ENCODE data around the gene AGER. TPM values are rescaled to one million over a fixed set of nuclear protein-coding genes. Genes with fewer than 3 reads are reported as not detected.

AGER gene
- total RNA-seq, 1 donor from 2014 or later: 24.1 TPM

DNA sequence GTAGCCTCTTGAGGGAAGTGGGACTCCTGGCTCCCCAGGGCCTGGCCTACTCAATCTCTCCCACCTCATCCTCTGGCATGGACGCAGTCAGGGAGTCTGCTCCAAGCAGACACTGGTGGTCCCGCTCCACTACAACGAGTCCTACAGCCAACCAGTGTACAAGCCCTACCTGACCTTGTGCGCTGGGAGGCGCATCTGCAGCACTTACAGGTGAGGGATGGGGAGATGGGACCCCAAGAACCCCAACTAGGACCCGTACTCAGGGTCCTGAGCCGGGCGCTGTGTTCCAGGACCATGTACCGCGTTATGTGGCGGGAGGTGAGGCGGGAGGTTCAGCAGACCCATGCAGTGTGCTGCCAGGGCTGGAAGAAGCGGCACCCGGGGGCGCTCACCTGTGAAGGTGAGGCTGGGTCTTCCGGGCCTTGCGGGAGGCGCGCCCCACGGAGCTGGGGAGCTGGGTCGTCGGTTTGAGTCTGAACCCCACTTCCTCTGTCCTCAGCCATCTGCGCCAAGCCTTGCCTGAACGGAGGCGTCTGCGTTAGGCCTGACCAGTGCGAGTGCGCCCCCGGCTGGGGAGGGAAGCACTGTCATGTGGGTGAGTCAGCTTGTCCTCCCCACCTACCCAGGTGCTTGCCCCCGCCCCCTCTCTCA, 17.5 kb downstream of the AGER start:
- H3K36me3 Mint-ChIP-seq (ENCODE audit: low read depth): peaks cover 26% of the 10 kb centered on the region
- no peak overlapping the region for H3K4me3 Mint-ChIP-seq
- no peaks in the 10 kb centered on the region for H3K27me3 Mint-ChIP-seq
- no peak overlapping the region for H3K27ac Mint-ChIP-seq
- DNase-seq: no peak
- intact Hi-C loops (cut with micrococcal nuclease): no loop called here
- H3K9me3 Mint-ChIP-seq: no peaks in the 10 kb centered on the region
- H3K4me1 Mint-ChIP-seq: peaks cover 5% of the 10 kb centered on the region

DNA sequence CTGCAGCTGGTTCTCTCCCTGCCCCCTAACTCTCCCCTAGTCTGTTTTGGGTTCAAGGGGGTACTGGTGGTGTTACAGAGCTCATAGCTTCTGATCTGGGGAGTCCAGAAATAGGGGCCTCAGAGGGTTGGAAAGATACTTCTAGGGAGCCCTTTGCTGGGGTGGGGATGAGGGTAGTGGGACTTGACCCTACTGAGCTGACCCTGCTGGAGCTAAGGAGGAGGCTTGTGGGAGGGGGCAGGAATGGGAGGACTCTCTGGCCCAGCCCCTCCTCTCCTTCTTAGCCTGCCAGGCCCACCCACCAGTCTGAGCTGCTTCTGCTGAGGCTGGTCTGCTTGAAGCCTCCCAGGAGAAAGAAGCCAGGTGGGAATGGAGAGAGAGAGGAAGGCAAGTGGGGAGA, 19.8 kb downstream of the AGER start, which contains the start of gene EGFL8:
EGFL8 (plus strand) TSS at position 301 of the 400 bp plus-strand sequence. CDS start 1,571 bp downstream, outside the sequence.
- H3K9me3 Mint-ChIP-seq: no peaks in the 10 kb centered on the region
- H3K4me3 Mint-ChIP-seq: no peak within 1 kb of the TSS
- no peak for DNase-seq
- peaks cover 2% of the 10 kb centered on the region for H3K4me1 Mint-ChIP-seq
- H3K27ac Mint-ChIP-seq: no peak within 1 kb of the TSS
- intact Hi-C loops (cut with micrococcal nuclease): no loop called here
- no peaks in the 10 kb centered on the region for H3K27me3 Mint-ChIP-seq
- H3K36me3 Mint-ChIP-seq (ENCODE audit: low read depth): peaks cover 12% of the 10 kb centered on the region

DNA sequence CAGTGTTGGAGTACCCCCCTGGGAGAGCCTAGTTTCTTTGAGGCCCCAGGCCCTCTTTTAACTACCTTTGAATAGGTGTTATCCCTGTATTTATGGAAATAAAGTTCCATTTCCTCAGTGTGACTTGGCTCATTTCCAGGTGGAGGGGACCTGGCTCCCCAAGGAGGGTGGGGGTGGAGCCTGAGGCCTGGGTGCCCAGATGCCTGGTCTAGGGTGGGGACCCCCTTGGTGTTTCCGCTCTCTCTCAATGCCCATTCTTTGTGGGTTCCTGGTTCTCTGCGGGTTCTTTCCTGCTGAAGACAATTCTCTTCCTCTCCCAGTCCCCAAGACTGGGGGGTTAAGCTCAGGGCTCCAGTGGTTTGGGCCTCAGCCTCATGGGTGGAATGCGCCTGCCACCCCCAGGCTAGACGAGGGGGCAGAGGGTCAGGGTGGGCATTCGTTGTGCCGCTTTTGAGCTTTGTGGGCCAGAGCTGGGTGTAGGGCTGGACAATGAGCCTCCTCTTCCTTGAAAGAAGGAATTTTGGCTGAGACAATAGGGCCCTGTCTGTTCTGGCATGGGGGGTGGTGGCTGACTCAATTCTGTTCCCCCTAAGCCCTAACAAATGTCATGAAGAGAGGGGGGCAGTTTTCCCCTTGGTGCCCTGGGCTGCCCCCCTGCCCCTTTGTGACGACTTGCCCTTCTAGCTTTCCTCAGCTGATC, 20.3 kb downstream of the AGER start:
- peaks cover 10% of the 10 kb centered on the region for H3K36me3 Mint-ChIP-seq (ENCODE audit: low read depth)
- intact Hi-C loops (cut with micrococcal nuclease): no loop called here
- H3K27ac Mint-ChIP-seq: no peak overlapping the region
- H3K27me3 Mint-ChIP-seq: no peaks in the 10 kb centered on the region
- no peak overlapping the region for H3K4me3 Mint-ChIP-seq
- DNase-seq: no peak
- H3K9me3 Mint-ChIP-seq: no peaks in the 10 kb centered on the region
- H3K4me1 Mint-ChIP-seq: no peaks in the 10 kb centered on the region

DNA sequence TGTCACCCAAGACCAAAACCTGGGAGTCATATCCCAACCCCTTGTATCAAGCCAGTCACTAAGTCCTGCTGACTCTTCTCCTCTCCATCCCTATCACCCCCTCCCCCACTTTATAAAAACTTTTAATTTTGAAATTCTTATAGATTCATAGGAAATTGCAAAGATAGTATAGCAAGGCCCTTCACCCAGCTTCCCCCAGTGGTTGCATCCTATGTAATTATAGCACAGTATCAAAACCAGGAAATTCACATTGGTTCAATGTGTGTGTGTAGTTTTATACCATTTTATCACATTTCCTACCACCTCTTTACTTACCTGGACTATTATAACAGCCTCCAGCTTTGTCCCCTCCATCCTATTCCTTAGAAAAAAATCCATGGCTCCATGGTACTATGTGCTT, 26.0 kb downstream of the AGER start:
- Mint-ChIP-seq H3K4me1 (peaks cover 13% of the 10 kb centered on the region), H3K27ac (no peak overlapping the region), H3K36me3 (ENCODE audit: low read depth) (peaks cover 8% of the 10 kb centered on the region), H3K4me3 (no peak overlapping the region), H3K9me3 (no peaks in the 10 kb centered on the region), H3K27me3 (peaks cover 3% of the 10 kb centered on the region)
- no peak for DNase-seq
- intact Hi-C loops (cut with micrococcal nuclease): loop anchor here (10.0 kb wide), 1 partner anchor 113 kb away; no protein-coding TSS in a partner anchor

DNA sequence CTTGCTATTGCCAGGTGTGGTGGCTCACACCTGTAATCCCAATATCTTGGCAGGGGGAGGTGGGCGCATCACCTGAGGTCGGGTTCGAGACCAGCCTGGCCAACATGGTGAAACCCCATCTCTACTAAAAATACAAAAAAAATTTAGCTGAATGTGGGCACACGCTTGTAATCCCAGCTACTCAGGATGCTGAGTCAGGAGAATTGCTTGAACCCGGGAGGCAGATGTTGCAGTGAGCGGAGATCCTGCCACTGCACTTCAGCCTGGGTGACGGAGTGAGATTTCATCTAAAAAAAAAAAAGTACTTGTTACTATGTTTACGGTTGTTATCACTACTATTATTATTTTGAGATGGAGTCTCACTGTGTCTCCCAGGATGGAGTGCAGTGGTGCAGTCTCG, 27.2 kb downstream of the AGER start:
- Mint-ChIP-seq H3K9me3 (no peaks in the 10 kb centered on the region), H3K27me3 (peaks cover 14% of the 10 kb centered on the region), H3K4me1 (peaks cover 19% of the 10 kb centered on the region), H3K27ac (no peak overlapping the region), H3K4me3 (no peak overlapping the region), H3K36me3 (ENCODE audit: low read depth) (peaks cover 8% of the 10 kb centered on the region)
- intact Hi-C loops (cut with micrococcal nuclease): loop anchor here (10.0 kb wide), 1 partner anchor 112 kb away; no protein-coding TSS in a partner anchor
- no peak for DNase-seq

DNA sequence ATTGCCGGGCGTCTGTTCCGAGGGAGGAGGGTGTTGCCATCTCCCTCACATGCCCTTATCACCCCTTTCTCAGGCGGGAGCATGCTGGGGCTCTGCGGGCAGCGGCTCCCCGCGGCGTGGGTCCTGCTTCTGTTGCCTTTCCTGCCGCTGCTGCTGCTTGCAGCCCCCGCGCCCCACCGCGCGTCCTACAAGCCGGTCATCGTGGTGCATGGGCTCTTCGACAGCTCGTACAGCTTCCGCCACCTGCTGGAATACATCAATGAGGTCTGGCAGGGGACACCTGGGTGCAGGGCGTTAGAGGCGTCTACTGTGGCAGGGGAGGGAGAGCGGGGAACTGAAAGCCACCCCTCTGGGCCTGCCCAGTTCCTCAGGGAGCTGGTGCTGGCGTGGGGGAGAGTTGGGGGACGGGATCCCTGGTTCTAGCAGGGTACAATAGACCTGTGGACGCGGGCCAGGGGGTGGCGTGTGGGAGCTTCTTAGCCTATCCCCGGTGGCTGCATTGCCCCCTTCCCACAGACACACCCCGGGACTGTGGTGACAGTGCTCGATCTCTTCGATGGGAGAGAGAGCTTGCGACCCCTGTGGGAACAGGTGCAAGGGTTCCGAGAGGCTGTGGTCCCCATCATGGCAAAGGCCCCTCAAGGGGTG, 29.4 kb downstream of the AGER start:
- Mint-ChIP-seq H3K4me1 (peaks cover 27% of the 10 kb centered on the region), H3K36me3 (ENCODE audit: low read depth) (peaks cover 8% of the 10 kb centered on the region), H3K9me3 (no peaks in the 10 kb centered on the region), H3K27ac (peak overlapping the region; percentile 72), H3K27me3 (peaks cover 29% of the 10 kb centered on the region), H3K4me3 (peak overlapping the region; percentile 84)
- peak; percentile 90 for DNase-seq
- intact Hi-C loops (cut with micrococcal nuclease): loop anchor here (1.0 to 10.0 kb wide), 6 partner anchors 22 to 110 kb away; partner anchors contain the start of genes AGPAT1 and ATF6B

DNA sequence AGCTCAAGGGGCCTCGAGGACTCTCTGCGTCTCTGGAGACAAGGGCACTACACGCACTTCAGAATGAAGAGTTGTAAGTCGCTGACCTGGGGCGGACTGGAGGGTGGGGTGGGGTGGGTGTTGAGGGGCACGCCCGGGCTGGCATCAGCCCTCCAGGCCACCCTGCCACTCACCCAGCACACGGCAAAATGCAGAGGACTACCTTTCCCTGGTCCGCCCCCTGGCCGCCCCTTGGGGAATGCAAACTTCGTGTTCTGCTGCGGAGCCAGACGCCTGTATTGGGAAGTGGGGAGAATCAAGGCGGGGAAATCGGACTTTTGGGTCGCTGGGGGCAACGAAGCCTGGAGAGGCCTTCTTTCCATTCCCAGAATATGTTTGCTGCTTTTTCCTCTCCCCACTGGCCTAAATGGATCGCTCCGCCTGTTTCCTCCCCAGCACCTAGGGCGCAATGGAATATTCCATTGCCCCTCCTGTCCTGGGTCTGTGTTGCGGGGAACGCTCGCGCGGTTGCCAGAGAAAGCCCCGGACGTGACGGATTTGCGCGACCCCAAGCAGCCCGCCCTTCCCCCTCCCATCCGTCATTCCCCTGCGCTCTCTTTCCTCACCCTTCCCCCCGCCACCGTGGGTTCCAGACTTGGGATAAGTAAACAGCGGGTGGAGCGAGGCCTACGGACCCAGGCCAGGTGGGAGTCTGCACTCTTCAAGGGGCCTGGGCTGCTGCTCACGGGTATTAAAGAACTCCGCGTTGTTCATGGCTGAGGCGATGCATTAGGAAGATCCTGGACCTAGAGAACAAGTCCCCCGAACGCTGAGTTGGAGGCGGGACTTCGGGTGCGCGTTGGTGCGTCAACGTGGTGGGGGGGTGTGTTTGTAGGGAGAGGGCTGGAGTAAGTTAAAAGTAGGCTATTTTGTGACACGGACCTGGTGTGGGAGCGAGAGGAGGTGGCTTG, 30.2 kb downstream of the AGER start, which contains the start of gene PPT2:
PPT2 (plus strand) TSS at position 578 of the 950 bp plus-strand sequence. CDS start 454 bp downstream, outside the sequence.
- peak; percentile 89 for DNase-seq
- peak within 1 kb of the TSS; percentile 84 for H3K4me3 Mint-ChIP-seq

DNA sequence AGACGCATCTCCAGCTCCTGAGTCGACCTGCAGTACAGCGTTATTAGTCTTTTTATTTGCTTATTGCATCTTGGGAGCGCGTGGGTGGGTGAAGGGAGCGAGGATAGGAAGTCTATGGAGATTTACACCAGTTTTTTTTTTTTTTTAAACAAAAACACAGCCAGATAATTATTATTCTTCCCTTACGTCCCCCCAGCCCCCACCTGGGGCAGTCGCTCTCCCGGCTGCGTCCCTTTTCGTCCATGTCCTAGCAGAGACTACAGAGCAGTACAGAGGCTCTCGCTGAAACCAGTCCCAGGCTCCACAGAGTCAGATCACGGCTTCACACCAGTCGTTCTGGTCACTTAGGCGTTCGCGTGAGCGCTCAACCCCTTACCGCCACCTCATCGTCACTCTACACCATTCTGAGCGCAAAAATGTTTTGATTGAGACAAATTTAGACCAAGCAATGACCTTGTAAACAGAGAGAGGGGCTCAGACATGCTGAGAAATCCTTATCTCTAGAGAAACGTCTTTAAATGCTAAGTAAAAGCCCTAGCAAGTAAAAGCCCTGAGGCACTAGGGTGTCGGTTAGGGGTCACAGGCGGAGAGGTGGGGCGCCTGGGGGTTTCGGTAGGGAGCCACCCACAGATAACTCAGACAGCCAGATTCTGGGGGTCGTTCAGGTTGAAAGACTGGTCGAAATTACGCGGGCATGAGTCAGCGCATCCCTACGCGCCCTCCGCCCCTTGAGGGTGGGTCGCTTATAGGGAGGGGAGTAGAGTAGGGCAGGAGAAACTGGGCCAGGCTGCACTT, 31.1 kb downstream of the AGER start:
- Mint-ChIP-seq H3K27me3 (peaks cover 42% of the 10 kb centered on the region), H3K36me3 (ENCODE audit: low read depth) (peaks cover 7% of the 10 kb centered on the region), H3K4me3 (peak overlapping the region; percentile 66), H3K4me1 (peaks cover 38% of the 10 kb centered on the region), H3K27ac (peak overlapping the region; percentile 35), H3K9me3 (no peaks in the 10 kb centered on the region)
- DNase-seq: no peak
- intact Hi-C loops (cut with micrococcal nuclease): loop anchor here (10.0 kb wide), 1 partner anchor 108 kb away; no protein-coding TSS in a partner anchor

More for the DNA sequence above, 30.2 kb downstream of the AGER start, which contains the start of gene PPT2:
- H3K9me3 Mint-ChIP-seq: no peaks in the 10 kb centered on the region
- H3K27ac Mint-ChIP-seq: peak within 1 kb of the TSS; percentile 72
- peaks cover 34% of the 10 kb centered on the region for H3K27me3 Mint-ChIP-seq
- intact Hi-C loops (cut with micrococcal nuclease): loop anchor here (1.0 to 10.0 kb wide), 6 partner anchors 22 to 109 kb away; partner anchors contain the start of genes AGPAT1 and ATF6B
- H3K4me1 Mint-ChIP-seq: peaks cover 31% of the 10 kb centered on the region
- peaks cover 8% of the 10 kb centered on the region for H3K36me3 Mint-ChIP-seq (ENCODE audit: low read depth)

DNA sequence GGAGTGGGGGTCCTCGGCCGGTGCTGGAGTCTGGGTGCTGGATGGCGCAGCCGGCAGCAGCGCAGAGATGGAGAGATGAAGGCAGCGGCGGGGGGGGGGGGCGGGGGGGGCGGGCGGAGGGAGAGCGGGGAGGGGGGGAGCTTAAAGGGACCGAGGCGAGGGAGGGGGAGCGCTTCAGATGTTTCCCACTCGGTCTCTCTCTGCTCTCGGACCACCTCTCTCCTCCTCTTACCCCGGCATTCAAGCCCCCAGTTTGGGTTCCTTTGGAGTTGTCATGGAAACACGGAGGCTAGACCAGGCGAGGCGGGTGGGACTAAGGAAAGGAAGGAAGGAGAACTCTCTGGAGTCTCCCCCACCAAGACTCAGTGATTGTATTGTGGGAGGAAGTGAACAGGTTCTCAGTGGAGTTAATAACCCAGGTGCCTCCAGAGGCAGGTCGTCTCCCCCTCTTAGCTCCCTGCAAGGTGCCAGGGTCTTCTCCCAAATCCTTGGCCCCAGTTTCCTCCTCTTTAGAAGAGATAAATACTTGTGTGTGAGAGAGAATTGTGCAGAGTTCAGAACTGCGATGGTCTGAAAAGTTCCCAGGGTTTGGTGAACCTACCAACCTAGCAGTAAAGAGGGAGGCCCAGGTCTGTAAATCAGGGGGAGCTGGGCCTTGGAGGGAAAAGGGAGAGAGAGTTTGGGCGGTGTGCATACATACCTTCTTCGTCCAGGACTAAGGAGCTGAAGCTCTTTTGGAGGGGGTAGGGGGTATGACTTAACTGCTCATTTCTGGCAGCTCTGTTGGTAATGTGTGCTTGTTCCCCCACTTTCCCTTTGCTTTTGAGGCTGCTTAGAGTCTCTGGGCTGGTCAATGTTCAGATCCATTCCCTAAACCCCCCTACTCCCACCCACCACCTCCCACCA, 31.9 kb downstream of the AGER start, which contains the start of gene PRRT1:
PRRT1 (minus strand) TSS at position 77 of the 906 bp plus-strand sequence. CDS start 112 bp downstream, outside the sequence.
- no peaks in the 10 kb centered on the region for H3K9me3 Mint-ChIP-seq
- H3K27ac Mint-ChIP-seq: no peak within 1 kb of the TSS
- intact Hi-C loops (cut with micrococcal nuclease): loop anchor here (10.0 kb wide), 1 partner anchor 107 kb away; no protein-coding TSS in a partner anchor
- H3K36me3 Mint-ChIP-seq (ENCODE audit: low read depth): no peaks in the 10 kb centered on the region
- peaks cover 51% of the 10 kb centered on the region for H3K27me3 Mint-ChIP-seq
- peaks cover 39% of the 10 kb centered on the region for H3K4me1 Mint-ChIP-seq
- peak within 1 kb of the TSS; percentile 66 for H3K4me3 Mint-ChIP-seq
- no peak for DNase-seq

DNA sequence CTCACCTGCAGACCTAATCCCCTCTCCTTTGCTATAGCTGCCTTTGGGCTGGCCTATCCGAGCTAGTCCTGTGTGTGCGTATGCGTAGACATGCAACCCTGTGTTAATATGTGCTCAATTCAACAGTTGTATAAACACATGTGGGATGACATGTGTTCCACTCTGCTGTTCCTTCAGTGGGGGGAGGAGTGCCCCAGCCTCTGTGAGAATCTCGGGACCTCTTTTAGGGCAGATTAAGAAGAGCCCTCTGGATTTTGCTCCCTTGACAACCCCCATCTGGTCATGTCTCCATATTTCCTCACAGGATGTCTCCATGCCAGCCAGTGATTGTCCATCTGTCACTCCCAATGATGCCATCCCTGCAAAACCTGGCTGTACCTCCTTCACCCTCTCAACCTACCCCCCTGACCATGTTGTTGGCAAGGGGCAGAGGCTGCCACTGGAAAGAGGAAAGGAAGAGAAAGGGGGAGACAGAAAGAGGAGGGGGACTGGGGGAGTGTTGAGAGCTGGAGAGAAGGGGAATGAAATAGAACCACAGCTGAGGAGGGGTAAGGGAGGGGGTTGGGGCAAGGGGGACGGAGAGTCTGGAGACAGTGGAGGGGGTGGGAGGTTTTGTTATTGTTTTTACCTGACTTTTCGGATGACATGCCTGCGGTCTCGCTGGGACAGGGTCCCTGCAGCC, 32.7 kb downstream of the AGER start:
- Mint-ChIP-seq H3K27ac (no peak overlapping the region), H3K4me3 (peak overlapping the region; percentile 41), H3K36me3 (ENCODE audit: low read depth) (no peaks in the 10 kb centered on the region), H3K9me3 (no peaks in the 10 kb centered on the region), H3K4me1 (peaks cover 39% of the 10 kb centered on the region), H3K27me3 (peaks cover 59% of the 10 kb centered on the region)
- intact Hi-C loops (cut with micrococcal nuclease): loop anchor here (10.0 kb wide), 1 partner anchor 107 kb away; no protein-coding TSS in a partner anchor
- no peak for DNase-seq
